Heart right ventricle (tissue), 12 donors: ENCODE data around the gene PCBD2. TPM values are rescaled to one million over a fixed set of nuclear protein-coding genes. Genes with fewer than 3 reads are reported as not detected.

Experiments used
- microRNA-seq, 2 donors: library from miRNA; unstranded; fragments of <30 nt; microRNA quantifications; one replicate each; pipeline ENCODE4 v1.2.0, GENCODE V29; 2021
- polyA plus RNA-seq, 2 donors: library from polyadenylated mRNA; stranded (reverse); fragments of 200-250 nt; gene quantifications; one replicate each; pipeline ENCODE4 v1.2.3, GENCODE V29; 2013
- total RNA-seq, 10 donors: library from RNA; stranded (reverse); fragmentation: NEBNext Ultra II Directional in 3 of 10; extraction: Animal tissue kit (Norgen Biotek cat#: 25700) in 3 of 10; gene quantifications; one replicate each; pipeline versions ENCODE4 v1.2.1 to v1.2.4, GENCODE V29; 2021 to 2023
- donor health status: ischemic (EF 13 %, LVEDD 7.1; RV severe dilation, severe dysfunction).
- donor health status: healthy with polysubstance abuse.
- donor health status: DM: no; HTN: yes; CAD: no.
- donor health status: DM: no; HTN: no; CAD: no.
- donor health status: ischemic (EF 25% LVEDD 6.9; RV normal size, moderate dysfunction).
- donor health status: ischemic (EF 25% LVEDD 5.7; RV mildly dilated, moderate dysfunction).
- donor health status: healthy.
- donor health status: nonischemic (EF 11% LVEDD 7.7; RV severe dilation, severe dysfunction).
- donor health status: DM: yes; HTN: yes; CAD: no.
- donor health status: PGD.
- donor health status: ischemic (EF 29% LVEDD 5.4; RV normal size, mild dysfunction).
- donor health status: nonischemic (EF 23%, LVEDD 6.1; RV moderate dilation, normal function).

Gene PCBD2
- total and polyA plus RNA-seq, 12 donors = 6.9 to 36.4 (median 24.5) TPM

Small RNA genes within 50 kb of the gene (microRNA-seq; reads per million reads assigned to microRNA genes)
- gene MIR4461 = 0 reads per million in 2 donors

Other genes with a start within 250 kb of the PCBD2 start
- 10 to 100 TPM; 14.6 to 22.1 (median 18.1) TPM for gene CAMLG, start 166.6 kb upstream of the PCBD2 start, total RNA-seq
- gene CAMLG, start 166.6 kb upstream of the PCBD2 start, polyA plus RNA-seq = 10 to 100 TPM; 18.2 to 21.8 TPM
- gene DDX46, start 146.4 kb upstream of the PCBD2 start, total RNA-seq = 10 to 100 TPM; 26.1 to 34.8 (median 29.7) TPM
- 10 to 100 TPM; 11.9 to 34.6 TPM for gene DDX46, start 146.4 kb upstream of the PCBD2 start, polyA plus RNA-seq
- gene C5orf24, start 59.2 kb upstream of the PCBD2 start, total RNA-seq = 10 to 100 TPM; 20.6 to 31.2 (median 23.5) TPM
- 10 to 100 TPM; 12.0 to 20.1 TPM for gene C5orf24, start 59.2 kb upstream of the PCBD2 start, polyA plus RNA-seq
- gene TXNDC15, start 30.8 kb upstream of the PCBD2 start, total RNA-seq = 10 to 100 TPM; 37.5 to 72.0 (median 51.1) TPM
- gene TXNDC15, start 30.8 kb upstream of the PCBD2 start, polyA plus RNA-seq = 10 to 100 TPM; 62.8 to 72.7 TPM
- gene CATSPER3, start 62.8 kb downstream of the PCBD2 start, total RNA-seq = under 1 TPM; 0.37 to 0.82 (median 0.62) TPM
- gene CATSPER3, start 62.8 kb downstream of the PCBD2 start, polyA plus RNA-seq = 1 to 10 TPM; 1.0 to 1.1 TPM
- gene PITX1, start 129.1 kb downstream of the PCBD2 start, total RNA-seq = under 1 TPM in 3 of 10 donors, not detected in 7; 0.11 to 0.24 (median 0.14) TPM
- gene PITX1, start 129.1 kb downstream of the PCBD2 start, polyA plus RNA-seq = under 1 TPM in 1 of 2 donors, not detected in 1; 0.06 TPM